ENCODE data around the gene SPATC1L. TPM values are rescaled to one million over a fixed set of nuclear protein-coding genes. Genes with fewer than 3 reads are reported as not detected.
"Not testable (repeated sequence)": the region's sequence is repeated elsewhere in the genome, so short reads cannot be mapped to it uniquely, and the experiment has no call there.

SPATC1L gene
- total RNA-seq, 1 experiment from 2014 or later = 17.2 TPM

DNA sequence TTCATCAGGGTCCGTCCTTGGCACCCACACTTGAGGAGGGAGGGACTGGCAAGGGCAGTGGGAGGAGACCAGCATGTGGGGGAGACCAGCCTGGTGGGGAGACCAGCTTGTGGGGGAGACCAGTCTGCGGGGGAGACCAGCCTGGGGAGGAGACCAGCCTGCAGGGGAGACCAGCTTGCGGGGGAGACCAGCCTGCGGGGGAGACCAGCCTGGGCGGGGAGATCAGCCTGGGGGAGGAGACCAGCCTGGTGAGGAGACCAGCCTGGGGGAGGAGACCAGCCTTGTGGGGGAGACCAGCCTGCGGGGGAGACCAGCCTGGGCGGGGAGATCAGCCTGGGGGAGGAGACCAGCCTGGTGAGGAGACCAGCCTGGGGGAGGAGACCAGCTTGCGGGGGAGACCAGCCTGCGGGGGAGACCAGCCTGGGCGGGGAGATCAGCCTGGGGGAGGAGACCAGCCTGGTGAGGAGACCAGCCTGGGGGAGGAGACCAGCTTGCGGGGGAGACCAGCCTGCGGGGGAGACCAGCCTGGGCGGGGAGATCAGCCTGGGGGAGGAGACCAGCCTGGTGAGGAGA is 836 bp downstream of the SPATC1L start:
- DNase-seq (ENCODE audit: low read depth) = not testable (repeated sequence)

DNA sequence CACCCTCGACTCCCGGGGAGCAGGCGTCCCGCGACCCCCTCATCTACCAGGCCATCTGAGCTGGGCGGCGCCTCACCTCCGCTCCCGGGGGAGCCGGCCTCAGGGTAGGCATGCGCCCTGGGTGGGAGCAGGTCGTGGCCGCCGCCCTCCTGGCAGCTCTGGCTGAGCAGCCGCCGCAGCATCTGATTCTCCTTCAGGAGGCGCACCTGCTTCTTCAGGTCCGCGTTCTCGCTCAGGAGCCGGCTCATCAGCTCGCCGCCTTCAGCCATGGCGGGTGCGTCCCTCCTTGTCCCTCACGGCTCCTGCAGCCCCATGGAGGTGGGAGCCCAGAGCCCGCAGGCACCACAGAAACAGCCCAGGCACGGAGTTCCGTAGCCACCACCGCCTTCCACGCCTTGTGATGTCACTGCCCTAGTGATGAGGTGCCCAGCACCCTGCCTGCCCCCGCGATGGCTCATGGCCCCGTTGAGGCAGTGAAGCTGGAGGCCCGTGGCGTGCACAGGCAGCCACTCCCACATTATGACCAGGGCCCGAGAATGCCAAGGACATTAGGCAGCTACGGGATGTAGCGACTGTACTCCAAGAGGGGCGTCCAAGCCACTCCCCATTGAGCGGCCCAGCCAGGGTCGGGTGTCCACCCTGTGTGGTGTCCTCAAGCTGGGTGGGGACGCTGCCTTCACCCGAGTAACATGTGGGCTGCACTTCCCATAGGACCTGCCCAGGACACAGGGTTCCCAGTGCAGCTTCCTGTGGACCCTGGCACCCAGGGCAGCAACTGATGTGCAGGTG is 1.5 kb downstream of the SPATC1L start:
- no peak for DNase-seq (ENCODE audit: low read depth)

DNA sequence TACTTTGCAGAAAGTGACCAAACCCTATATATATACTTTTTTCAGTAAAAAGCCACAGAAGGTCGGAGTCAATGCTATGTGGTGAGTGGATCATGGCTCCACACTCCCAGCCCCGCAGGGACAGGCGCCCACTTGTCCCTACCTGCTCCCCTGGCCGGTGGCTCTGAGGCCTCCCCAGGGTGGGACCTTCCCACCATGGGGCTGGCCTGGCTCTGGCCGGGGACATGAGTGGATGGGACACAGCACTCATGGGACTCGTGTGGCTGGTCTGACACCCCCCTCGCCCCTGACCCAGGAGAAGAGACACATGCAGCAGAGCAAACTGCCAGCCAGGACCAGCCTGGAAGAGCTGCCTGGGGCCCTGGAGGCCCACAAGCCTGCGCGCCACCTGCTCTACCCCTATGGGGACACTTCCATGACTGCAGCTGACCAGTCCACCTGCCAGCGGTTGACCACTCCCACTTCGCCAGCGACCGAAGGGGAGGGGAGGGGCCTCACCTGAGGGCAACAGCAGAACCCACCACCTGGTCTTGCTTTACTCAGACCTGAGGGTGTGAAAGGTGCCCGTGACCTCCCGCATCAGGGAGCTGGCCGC is 2.2 kb downstream of the SPATC1L start:
- DNase-seq (ENCODE audit: low read depth) = no peak

DNA sequence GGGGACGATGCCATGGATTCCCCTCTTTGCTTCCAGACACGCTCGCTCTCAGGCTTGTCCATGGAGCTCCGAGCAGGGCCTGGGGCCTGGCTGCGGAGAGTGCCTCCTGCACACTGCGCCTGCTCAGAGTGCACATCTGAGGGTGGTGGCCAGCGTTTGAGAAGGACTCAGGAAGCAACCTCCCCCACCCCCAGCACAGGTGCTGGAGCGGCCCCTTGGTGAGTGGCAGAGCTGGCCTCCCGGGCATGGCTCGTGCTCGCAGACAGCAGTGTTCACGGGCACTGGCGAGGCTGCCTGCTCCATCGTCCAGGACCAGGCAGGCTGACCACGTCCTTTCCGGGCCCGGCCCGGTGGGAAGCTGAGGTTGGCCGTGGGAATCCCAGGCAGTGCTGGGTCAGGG is 2.8 kb downstream of the SPATC1L start:
- DNase-seq (ENCODE audit: low read depth) = no peak

DNA sequence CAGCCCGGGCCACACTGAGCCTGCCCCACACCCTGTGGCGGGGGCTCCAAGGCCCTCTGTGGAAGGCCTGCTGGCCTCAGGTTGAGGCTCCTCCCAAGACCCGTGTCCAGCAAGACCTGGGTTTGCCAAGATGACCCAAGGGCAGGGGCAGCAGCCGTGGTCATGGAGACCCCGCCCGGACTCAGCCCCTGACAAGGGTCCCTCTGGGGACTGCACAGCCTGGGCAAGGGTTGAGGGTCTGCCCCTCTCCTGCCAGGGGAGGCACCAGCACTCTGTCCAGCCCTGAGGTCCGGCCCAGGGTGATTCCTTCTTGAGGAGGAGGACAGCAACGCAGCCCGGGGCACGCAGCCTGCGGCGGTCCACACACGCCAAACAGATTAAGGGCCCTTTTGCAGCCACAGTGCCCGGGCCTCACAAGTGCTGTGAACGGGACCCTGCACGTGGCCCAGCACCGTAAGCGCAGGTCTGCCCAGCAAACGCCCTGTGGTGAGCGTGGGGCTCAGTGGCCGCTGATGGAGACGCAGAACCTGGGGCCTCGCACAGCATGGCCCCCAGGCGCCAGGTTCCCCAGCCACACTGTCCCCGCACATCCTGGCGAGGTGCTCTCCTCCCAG is 3.4 kb downstream of the SPATC1L start:
- no peak for DNase-seq (ENCODE audit: low read depth)

GRCh38 chr21:46180079-46180722 is 4.1 kb downstream of the SPATC1L start:
- DNase-seq (ENCODE audit: low read depth) = no peak

DNA sequence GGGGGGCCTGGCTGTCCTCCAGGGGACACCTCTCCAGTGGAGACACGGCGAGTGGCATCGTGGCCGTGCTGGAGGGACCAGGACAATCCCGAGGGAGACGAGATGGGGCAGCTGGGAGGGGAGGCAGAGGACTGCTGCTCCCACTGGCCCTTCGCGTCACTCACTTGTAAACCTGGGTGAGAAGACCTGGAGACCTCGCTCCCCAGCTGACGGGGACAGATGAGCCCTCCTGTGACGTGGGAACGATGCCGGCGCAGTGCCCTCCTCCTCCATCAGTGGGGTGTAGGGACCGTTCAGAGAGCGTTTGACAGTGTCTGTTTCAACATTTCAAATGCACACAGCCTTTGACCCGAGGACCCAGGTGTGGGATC is 4.6 kb downstream of the SPATC1L start:
- DNase-seq (ENCODE audit: low read depth) = no peak

- no peak for DNase-seq (ENCODE audit: low read depth)
These were observed 5.3 kb downstream of the SPATC1L start for GRCh38 chr21:46178961-46179360.

DNA sequence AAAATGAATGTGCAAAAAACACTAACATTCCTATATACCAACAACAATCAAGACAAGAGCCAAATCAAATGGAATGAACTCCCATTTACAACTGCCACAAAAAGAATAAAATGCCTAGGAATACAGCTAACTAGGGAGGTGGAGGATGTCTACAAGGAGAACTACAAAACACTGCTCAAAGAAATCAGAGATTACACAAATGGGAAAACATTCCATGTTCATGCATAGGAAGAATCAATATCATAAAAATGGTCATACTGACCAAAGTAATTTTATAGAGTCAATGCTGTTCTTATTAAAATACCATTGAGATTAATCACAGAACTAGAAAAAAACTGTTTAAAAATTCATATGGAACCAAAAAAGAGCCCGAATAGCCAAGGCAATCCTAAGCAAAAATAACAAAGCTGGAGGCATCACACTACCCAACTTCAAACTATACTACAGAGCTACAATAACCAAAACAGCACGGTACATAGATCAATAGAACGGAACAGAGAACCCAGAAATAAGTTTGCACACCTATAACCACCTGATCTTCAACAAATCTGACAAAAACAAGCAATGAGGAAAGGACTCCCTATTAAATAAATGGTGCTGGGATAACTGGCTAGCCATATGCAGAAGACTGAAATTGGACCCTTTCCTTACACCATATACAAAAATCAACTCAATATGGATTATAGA is 7.7 kb downstream of the SPATC1L start:
- not testable (repeated sequence) for DNase-seq (ENCODE audit: low read depth)

DNA sequence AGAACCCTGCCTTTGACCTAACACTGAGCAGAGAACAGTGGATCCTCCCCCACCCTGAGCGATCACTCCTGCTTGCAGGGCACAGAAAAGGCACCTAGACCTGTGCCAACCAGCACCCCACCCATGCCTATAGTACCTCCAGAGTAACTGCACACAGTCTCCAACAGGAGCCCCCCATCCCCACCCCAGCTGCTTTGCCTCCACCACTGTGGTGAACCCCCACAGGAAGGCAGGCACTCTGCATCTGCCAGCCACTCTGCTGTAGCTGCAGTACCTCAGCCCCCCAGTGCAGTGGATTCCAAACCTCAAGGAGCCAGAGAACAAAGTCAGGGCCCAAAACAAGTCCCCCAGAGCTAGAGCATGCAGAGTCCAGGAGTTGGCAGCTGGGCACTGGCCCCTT is 10.7 kb downstream of the SPATC1L start:
- DNase-seq (ENCODE audit: low read depth) = no peak

DNA sequence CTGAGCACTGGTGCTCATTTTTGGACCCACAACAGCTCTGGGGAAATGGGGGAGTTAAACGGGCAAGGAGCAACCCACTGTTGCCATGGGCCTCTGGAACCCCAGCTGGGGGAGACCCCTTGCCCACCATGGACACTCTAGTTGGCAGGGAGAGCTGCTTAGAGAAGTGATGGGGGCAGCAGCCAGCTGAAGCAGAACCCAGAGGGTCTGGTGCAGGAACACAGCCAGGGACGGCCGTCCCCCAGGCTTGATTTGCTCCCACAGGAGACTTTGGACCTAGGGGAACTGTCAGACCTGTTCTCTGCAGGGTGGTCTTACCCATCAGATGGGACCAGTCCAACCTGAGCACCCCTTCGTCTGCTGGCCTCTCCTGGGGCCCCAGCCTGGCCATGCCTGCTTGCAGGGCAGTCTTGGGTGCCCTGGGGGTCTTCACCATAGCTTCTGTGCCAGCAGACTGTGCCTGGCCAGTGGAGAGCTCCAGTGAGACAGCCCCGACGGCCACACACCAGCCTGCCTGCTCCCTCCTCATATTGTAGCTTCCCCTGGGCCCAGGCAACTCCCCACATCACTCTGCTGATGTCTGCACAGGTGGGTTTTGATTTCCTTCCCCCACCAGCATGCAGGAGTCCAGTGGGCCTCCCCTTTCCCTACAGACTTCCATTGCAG is 11.3 kb downstream of the SPATC1L start:
- DNase-seq (ENCODE audit: low read depth) = no peak

DNA sequence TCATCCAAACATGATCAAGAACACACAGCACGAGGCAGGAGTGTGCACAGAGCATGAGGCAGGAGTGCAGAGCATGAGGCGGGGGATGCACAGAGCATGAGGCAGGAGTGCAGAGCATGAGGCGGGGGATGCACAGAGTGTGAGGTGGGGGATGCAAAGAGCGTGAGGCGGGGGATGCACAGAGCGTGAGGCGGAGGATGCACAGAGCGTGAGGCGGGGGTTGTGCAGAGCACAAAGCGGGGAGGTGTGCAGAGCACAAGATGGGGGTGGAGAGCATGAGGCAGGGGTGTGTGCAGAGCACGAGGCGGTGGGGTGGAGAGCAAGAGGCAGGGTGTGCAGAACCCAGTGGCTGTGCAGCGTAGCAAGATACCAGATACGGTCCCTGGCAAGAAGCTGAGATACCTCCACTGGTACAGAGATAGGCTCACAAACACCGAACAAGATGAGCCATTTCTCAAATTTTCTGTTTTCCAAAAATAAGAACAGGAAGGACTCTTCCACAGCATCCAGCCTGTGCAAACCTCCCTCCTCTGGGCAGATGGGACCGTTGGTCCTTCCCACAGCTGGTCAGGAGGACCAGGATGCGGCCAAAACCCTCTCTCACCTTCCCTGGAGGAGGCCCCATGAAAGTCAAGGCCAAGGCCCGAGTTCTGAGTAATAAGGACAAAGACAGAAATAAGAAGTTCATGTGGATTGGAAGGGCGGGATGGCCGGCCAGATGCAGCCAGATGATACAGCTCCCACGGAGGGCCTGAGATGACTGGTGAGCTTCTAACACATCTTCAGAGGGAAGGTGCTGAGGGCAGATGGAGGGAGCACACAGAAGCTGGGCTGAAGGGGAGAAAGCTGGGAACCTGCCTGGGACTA is 12.0 kb downstream of the SPATC1L start:
- DNase-seq (ENCODE audit: low read depth) = no peak

DNA sequence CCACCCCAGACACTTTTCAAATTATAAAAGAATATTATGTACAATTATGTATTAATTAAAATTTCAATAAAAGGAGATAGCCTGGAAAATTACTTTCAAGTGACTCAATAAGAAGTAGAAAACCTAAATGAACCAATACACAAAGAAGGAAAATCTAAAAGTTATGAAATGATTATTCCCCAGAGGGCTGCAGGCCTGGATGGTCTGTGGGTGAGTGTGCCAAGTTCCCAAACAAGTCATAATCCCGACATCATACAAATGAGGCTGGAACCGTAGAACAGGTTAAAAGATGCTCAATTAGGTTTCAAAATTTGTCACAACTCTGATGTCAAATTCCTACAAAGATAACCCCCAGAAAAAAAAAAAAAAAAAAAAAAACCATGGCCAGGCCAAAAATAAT is 12.7 kb downstream of the SPATC1L start:
- DNase-seq (ENCODE audit: low read depth) = no peak

DNA sequence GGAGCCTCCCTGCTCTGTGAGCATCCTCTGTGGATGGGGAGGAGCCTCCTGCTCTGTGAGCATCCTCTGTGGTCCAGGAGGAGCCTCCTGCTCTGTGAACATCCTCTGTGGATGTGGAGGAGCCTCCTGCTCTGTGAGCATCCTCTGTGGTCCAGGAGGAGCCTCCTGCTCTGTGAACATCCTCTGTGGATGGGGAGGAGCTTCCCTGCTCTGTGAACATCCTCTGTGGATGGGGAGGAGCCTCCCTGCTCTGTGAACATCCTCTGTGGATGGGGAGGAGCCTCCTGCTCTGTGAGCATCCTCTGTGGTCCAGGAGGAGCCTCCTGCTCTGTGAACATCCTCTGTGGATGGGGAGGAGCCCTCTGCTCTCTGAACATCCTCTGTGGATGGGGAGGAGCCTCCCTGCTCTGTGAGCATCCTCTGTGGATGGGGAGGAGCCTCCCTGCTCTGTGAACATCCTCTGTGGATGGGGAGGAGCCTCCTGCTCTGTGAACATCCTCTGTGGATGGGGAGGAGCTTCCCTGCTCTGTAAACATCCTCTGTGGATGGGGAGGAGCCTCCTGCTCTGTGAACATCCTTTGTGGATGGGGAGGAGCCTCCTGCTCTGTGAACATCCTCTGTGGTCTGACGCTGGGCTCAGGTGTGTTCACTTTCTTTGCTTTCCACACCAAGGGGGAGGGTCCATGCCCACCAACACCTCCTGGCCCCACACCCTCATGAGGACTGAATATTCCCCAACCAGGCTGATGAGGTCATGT is 13.6 kb downstream of the SPATC1L start:
- DNase-seq (ENCODE audit: low read depth) = not testable (repeated sequence)

DNA sequence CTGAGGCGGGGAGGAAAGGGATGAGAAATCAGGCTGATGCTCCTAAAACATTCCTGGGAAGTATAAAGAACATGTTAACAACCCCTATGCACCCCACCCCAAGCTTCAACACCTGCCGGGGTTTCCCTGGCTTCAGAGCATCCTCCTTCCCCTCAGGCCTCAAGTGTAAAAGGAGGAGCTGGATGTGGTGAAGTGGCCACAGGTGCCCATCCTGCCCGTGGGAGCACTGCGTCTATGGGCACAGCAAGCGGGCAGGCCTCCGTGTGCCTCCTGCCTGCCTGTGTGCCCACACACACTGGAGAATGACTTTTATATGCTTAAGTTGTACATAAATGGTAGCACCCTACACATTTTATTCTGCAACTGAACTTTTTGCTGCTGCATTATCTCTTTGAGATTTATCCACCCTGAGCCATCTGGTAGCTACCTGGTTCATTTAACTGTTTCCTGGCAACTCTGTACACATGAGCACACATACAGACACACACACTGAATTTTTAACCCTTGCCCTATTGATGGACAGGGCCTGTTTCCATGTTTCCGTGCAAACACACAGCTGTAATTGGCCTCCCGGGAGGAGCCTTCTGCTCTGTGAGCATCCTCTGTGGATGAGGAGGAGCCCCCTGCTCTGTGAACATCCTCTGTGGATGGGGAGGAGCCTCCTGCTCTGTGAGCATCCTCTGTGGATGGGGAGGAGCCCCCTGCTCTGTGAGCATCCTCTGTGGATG is 15.4 kb downstream of the SPATC1L start:
- no peak for DNase-seq (ENCODE audit: low read depth)

- no peak for DNase-seq (ENCODE audit: low read depth)
These were observed 16.0 kb downstream of the SPATC1L start for GRCh38 chr21:46168238-46168637.

GRCh38 chr21:46165098-46165497 is 19.2 kb downstream of the SPATC1L start:
- DNase-seq (ENCODE audit: low read depth) = no peak

DNA sequence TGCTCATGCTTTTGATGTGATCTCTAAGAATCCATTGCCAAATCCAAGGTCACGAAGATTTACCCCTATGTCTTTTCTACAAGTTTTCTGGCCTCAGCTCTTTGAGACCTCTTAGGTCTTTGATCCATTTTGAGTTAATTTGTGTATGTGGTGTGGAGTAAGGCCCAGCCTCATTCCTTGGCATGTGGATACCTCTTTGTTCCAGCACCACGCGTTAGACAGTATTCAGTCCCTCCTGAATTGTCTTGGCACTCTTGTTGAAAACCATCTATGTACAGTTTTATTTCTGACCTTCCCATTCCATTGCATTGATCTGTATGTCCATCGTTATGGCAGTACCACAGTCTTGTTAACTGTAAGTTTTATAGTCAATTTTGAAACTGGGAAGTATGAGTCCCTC is 20.9 kb downstream of the SPATC1L start:
- DNase-seq (ENCODE audit: low read depth) = no peak

Measured in RPMI7951 (cell line).